Measurements from ENCODE around the gene FAM72C.
"Not testable (repeated sequence)": the region's sequence is repeated elsewhere in the genome, so short reads cannot be mapped to it uniquely, and the experiment has no call there.

Gene FAM72C

GRCh38 chr1:143984721-143985473, 13.1 kb upstream of the FAM72C start:
- not testable (repeated sequence) for DNase-seq

GRCh38 chr1:143974416-143974815, 2.6 kb upstream of the FAM72C start:
- DNase-seq = not testable (repeated sequence)

GRCh38 chr1:143973876-143974414, 2.2 kb upstream of the FAM72C start:
- not testable (repeated sequence) for DNase-seq

- not testable (repeated sequence) for DNase-seq
Measured at GRCh38 chr1:143972753-143973326, 1.1 kb upstream of the FAM72C start.

GRCh38 chr1:143965860-143966259, 5.9 kb downstream of the FAM72C start:
- DNase-seq = not testable (repeated sequence)

GRCh38 chr1:143964294-143964693, 7.5 kb downstream of the FAM72C start:
- DNase-seq = not testable (repeated sequence)

- DNase-seq = not testable (repeated sequence)
Measured at GRCh38 chr1:143955930-143956329, 15.9 kb downstream of the FAM72C start.

- not testable (repeated sequence) for DNase-seq
Measured at GRCh38 chr1:143952913-143953312, 18.9 kb downstream of the FAM72C start.

- not testable (repeated sequence) for DNase-seq
Measured at GRCh38 chr1:143951485-143952391, 20.0 kb downstream of the FAM72C start.

GRCh38 chr1:143947749-143948148, 24.0 kb downstream of the FAM72C start:
- DNase-seq = not testable (repeated sequence)

- DNase-seq = not testable (repeated sequence)
Measured at GRCh38 chr1:143945253-143945652, 26.5 kb downstream of the FAM72C start.

GRCh38 chr1:143944576-143945240, 27.1 kb downstream of the FAM72C start:
- not testable (repeated sequence) for DNase-seq

- DNase-seq = not testable (repeated sequence)
Measured at GRCh38 chr1:143943319-143943978, 28.3 kb downstream of the FAM72C start.

GRCh38 chr1:143942238-143942860, 29.4 kb downstream of the FAM72C start:
- DNase-seq = not testable (repeated sequence)

GRCh38 chr1:143939666-143940065, 32.1 kb downstream of the FAM72C start:
- DNase-seq = not testable (repeated sequence)

GRCh38 chr1:143938922-143939321, 32.9 kb downstream of the FAM72C start:
- not testable (repeated sequence) for DNase-seq

- DNase-seq = peak in 1 of 2 donors; percentile 6
Measured at GRCh38 chr1:143936457-143937115, 35.2 kb downstream of the FAM72C start.

GRCh38 chr1:143919127-143919526, 52.7 kb downstream of the FAM72C start:
- DNase-seq = not testable (repeated sequence)

- DNase-seq = not testable (repeated sequence)
Measured at GRCh38 chr1:143918552-143918951, 53.2 kb downstream of the FAM72C start.

GRCh38 chr1:143913705-143914104, 58.1 kb downstream of the FAM72C start:
- DNase-seq = not testable (repeated sequence)
